Inflammatory macrophage (primary cell): ENCODE data around the gene RBM10.
"Not testable (repeated sequence)": the region's sequence is repeated elsewhere in the genome, so short reads cannot be mapped to it uniquely, and the experiment has no call there.

Experiments used
- DNase-seq, 2 donors: peaks; one replicate each; pipeline ENCODE4 v3.0.0-alpha.2; 2020 to 2022
- total RNA-seq, 18 experiments: gene quantifications; one replicate each; lab custom pipeline; 2026; ENCODE audit warnings: mixed read lengths in 6 of 18, inconsistent platforms in 2 of 18; lab: John Stamatoyannopoulos, UW

Gene RBM10, protein sequence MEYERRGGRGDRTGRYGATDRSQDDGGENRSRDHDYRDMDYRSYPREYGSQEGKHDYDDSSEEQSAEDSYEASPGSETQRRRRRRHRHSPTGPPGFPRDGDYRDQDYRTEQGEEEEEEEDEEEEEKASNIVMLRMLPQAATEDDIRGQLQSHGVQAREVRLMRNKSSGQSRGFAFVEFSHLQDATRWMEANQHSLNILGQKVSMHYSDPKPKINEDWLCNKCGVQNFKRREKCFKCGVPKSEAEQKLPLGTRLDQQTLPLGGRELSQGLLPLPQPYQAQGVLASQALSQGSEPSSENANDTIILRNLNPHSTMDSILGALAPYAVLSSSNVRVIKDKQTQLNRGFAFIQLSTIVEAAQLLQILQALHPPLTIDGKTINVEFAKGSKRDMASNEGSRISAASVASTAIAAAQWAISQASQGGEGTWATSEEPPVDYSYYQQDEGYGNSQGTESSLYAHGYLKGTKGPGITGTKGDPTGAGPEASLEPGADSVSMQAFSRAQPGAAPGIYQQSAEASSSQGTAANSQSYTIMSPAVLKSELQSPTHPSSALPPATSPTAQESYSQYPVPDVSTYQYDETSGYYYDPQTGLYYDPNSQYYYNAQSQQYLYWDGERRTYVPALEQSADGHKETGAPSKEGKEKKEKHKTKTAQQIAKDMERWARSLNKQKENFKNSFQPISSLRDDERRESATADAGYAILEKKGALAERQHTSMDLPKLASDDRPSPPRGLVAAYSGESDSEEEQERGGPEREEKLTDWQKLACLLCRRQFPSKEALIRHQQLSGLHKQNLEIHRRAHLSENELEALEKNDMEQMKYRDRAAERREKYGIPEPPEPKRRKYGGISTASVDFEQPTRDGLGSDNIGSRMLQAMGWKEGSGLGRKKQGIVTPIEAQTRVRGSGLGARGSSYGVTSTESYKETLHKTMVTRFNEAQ
- 26.2 to 56.3 (median 42.3) reads per million in 18 experiments for total RNA-seq

DNA sequence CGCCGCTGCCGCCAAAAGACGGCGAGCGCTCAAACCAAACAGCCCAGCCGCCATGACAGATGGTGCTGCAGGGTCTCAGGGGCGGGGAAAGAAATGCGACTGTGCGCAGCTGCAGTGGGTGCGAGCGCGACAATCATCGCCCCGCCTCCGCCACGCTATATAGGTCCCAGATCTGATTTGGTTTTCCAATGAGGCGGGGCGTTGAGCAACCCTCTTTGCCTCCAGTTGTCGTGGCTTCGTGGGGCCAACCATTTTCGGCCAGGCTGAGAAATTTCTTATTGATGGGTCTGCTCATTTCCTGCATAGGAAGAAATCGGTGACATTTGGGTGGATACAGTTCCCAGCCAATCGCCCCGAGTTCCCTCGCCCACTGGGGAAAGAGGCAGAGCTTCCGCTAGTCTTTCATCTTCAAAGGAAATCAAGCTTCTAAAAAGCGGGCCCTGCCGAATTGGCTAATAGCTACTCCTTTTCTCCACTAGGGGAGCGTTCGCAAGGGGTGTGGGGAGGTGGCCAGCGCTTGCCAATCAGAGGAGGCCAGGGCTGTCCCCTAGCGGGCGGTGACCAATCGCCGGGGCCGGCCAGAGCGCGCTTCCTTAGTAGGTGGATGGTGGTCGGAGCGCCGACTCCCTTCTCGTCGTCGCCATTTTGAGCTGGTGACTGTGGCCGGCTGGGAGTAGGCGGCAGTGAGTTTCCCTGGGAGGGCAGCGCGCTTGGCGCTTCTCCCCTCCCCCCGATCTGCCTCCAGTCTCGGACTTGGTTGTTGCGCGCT lies at the start of gene RBM10, which contains the start of gene NDUFB11:
Gene RBM10, plus strand, starts transcription at position 596 of the 769 bp plus-strand sequence. CDS start 2,261 bp downstream, outside the sequence.
Gene NDUFB11, minus strand, starts transcription at position 77 of the 769 bp plus-strand sequence. Its CDS starts 23 bp downstream, at position 54.
- DNase-seq, result peak; percentile 94 to 95

GRCh38 chrX:47097018-47097417 lies 48.0 kb upstream of the RBM10 start:
- no peak for DNase-seq

DNA sequence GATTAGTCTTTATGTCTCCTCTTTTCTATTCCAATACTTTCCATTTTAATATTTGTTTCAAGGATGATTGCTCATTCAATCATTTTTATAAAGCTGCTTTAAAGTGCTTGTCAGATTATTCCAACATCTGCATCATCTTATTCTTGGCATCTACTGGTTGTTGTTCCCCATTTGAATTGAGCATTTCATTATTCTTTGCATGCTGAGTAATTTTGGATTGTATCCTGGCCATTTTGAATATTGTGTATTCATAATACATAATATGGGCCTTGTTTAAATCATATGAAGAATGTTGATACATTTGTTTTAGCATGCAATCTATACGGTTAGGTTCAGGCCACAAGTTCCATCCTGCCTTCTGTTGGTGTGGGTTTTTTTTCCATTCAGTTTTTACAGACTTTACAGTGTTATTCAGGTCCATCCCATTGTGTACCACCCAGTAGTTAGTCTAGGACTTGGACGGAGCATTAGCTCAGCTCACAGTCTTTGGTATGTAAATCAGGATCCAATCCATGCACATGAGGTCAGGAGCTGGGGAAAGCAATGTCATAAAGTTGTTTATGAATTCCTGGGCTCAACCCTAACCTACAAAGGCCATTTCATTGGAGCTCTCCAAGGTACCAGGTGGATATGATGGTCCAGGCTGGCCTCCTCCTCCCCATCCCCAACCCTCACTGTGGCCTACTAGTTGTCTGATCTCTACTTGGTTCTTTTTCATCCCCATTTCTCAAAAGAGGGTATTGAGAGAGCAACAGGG lies 46.5 kb upstream of the RBM10 start:
- no peak for DNase-seq

DNA sequence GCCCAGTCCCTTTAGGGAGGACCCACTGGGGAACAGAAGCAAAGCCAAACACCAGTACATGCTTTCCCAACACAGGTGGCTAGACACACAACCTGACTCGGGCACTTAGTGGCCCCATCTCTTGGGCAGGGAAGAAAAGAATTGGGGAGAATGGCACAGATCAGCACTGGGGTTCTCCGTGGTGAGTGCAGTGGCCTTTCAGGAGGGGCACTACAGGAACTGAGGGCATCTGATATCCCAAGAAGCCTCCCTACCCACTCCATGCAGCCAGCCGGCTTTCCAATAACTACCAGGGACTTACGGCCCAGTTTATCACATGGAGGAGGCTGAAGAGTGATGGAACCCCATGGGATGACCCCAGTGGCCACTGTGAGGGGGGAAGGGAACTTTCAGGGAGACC lies 43.8 kb upstream of the RBM10 start:
- DNase-seq, result no peak

DNA sequence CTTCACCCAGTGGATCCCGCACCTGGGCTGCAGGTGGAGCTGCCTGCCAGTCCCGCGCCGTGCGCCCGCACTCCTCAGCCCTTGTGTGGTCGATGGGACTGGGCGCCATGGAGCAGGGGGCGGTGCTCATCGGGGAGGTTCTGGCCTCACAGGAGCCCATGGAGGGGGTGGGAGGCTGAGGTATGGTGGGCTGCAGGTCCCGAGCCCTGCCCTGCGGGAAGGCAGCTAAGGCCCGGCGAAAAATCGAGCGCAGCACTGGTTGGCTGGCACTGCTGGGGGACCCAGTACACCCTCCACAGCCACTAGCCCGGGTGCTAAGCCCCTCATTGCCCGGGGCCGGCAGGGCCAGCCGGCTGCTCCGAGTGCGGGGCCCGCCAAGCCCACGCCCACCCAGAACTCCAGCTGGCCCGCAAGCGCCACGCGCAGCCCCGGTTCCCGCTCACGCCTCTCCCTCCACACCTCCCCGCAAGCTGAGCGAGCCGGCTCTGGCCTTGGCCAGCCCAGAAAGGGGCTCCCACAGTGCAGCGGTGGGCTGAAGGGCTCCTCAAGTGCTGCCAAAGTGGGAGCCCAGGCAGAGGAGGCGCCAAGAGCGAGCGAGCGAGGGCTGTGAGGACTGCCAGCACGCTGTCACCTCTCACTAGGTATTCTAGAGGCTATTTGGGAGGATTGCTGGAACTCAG lies 33.9 kb upstream of the RBM10 start:
- DNase-seq, result not testable (repeated sequence)

- no peak for DNase-seq
Measured at GRCh38 chrX:47112316-47112954, 32.6 kb upstream of the RBM10 start.

DNA sequence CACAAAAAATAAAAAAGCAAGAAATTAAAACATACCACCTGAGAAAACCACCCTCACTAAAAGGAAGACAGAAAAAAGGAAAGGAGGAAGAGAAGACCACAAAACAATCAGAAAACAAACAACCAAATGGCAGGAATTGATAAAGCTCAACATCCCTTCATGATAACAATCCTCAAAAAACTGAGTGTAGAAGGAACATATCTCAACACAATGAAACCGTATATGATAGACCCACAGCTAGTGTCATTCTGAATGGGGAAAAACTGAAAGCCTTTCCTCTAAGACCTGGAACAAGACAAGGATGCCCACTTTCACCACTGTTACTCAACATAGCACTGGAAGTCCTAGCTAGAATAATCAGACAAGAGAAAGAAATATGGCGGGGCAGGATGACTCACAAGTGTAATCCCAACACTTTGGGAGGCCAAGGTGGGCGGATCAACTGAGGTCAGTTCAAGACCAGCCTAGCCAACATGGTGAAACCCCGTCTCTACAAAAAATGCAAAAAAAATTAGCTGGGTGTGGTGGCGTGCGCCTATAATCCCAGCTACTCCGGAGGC lies 28.4 kb upstream of the RBM10 start:
- DNase-seq, result not testable (repeated sequence)

DNA sequence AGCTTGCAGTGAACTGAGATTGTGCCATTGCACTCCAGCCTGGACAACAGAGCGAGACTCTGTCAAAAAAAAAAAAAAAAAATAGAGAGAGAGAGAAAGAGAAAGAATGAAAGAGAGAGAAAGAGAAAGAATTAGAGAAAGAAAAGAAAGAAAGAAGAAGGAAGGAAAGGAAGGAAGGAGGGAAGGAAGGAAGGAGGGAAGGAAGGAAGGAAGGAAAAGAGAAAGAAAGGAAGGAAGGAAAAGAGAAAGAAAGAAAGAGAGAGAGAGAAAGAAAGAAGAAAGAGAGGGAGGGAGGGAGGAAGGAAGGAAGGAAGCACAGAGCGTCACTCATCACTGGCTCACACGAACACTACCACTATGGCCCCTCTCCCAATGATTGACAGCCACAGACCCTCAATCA lies 20.6 kb upstream of the RBM10 start:
- not testable (repeated sequence) for DNase-seq

GRCh38 chrX:47129157-47129898 lies 15.7 kb upstream of the RBM10 start:
- DNase-seq, result peak; percentile 93 to 97

- no peak for DNase-seq
Measured at GRCh38 chrX:47129899-47130358, 15.1 kb upstream of the RBM10 start.

GRCh38 chrX:47133493-47133892 lies 11.5 kb upstream of the RBM10 start:
- DNase-seq, result no peak

DNA sequence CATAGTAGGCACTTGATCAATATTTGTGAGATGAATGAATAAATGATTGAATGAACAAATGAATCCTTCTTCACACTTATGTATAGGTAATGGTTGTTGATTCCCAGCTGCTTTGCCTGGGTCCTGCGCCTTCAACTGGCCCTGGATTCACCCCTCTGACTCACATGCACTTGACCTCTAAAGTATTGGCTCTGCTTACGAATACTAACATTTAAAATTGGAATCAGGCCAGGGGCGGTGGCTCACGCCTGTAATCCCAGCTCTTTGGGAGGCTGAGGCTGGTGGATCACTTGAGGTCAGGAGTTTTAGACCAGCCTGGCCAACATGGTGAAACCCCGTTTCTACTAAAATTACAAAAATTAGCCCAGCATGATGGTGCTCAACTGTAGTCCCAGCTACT lies 9.4 kb upstream of the RBM10 start:
- not testable (repeated sequence) for DNase-seq

GRCh38 chrX:47138171-47138570 lies 6.8 kb upstream of the RBM10 start:
- DNase-seq, result no peak

DNA sequence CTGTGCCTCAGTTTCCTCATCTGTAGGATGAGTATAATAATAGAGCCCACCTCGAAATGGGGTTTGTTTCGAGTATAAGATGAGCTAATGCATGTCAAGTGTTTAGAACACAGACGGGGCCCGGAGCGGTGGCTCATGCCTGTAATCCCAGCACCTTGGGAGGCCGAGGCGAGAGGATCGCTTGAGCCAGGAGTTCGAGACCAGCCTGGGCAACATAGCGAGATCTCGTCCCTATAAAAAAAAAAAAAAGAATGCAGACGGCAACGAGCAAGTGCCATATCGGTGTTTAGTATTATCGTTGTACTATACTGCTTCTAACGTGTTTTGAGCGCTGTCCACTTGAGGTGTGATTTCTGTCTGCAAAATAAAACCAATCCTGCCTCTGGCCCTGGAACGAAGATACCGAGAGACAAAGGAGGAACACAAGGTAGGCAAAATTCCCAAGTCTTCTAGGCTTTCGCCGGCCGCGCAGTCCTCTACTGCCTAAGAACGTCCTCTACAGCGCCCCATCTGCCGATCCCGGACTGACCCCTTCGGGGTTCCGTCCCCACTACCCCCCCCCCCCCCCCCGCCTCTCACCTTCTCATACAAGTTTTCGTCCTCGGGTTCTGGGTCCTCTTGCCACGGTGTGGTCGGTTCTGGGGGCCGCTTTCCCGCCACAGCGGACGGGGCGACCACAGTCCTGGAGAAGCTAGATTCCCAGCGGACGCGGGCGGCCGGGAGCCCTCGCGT lies 961 bp upstream of the RBM10 start:
- peak; percentile 7 to 47 for DNase-seq

GRCh38 chrX:47145395-47146120 lies 537 bp downstream of the RBM10 start:
- no peak for DNase-seq

- no peak for DNase-seq
Measured at GRCh38 chrX:47146121-47146935, 1.3 kb downstream of the RBM10 start.
